Kidney capillary endothelial cell (primary cell): Measurements from ENCODE around the gene GAB2.
A peak's percentile ranks its signal among the peaks of the same experiment; 100 is the strongest.
"Not testable (repeated sequence)": the region's sequence is repeated elsewhere in the genome, so short reads cannot be mapped to it uniquely, and the experiment has no call there.

Source experiments
- DNase-seq: peaks from one replicate; pipeline ENCODE4 v3.0.0-alpha.2; 2018; ENCODE audit warnings: low spot score

Gene GAB2

GRCh38 chr11:78276311-78276710 lies 141.3 kb downstream of the GAB2 start:
- DNase-seq, result no peak

GRCh38 chr11:78274739-78275138 lies 142.9 kb downstream of the GAB2 start:
- no peak for DNase-seq

- DNase-seq, result not testable (repeated sequence)
These were observed 144.9 kb downstream of the GAB2 start for GRCh38 chr11:78272625-78273269.

GRCh38 chr11:78271801-78272200 lies 145.8 kb downstream of the GAB2 start:
- DNase-seq, result not testable (repeated sequence)

- DNase-seq, result no peak
These were observed 146.6 kb downstream of the GAB2 start for GRCh38 chr11:78270971-78271370.

GRCh38 chr11:78269806-78270205 lies 147.8 kb downstream of the GAB2 start:
- no peak for DNase-seq

- DNase-seq, result no peak
These were observed 148.8 kb downstream of the GAB2 start for GRCh38 chr11:78268591-78269410.

GRCh38 chr11:78266451-78266850 lies 151.2 kb downstream of the GAB2 start:
- DNase-seq, result no peak

- no peak for DNase-seq
These were observed 152.3 kb downstream of the GAB2 start for GRCh38 chr11:78265326-78265725.

GRCh38 chr11:78262691-78263090 lies 154.9 kb downstream of the GAB2 start:
- no peak for DNase-seq

- no peak for DNase-seq
These were observed 155.4 kb downstream of the GAB2 start for GRCh38 chr11:78262238-78262637.

- no peak for DNase-seq
These were observed 155.8 kb downstream of the GAB2 start for GRCh38 chr11:78261828-78262227.

GRCh38 chr11:78261367-78261766 lies 156.3 kb downstream of the GAB2 start:
- DNase-seq, result no peak

- no peak for DNase-seq
These were observed 157.7 kb downstream of the GAB2 start for GRCh38 chr11:78259777-78260487.

GRCh38 chr11:78257654-78258053 lies 160.0 kb downstream of the GAB2 start:
- DNase-seq, result no peak

- no peak for DNase-seq
These were observed 160.7 kb downstream of the GAB2 start for GRCh38 chr11:78256962-78257361.

- no peak for DNase-seq
These were observed 161.7 kb downstream of the GAB2 start for GRCh38 chr11:78255919-78256318.

- no peak for DNase-seq
These were observed 163.4 kb downstream of the GAB2 start for GRCh38 chr11:78254268-78254667.

- DNase-seq, result peak; percentile 67
These were observed 163.8 kb downstream of the GAB2 start for GRCh38 chr11:78253797-78254196.

GRCh38 chr11:78251083-78251775 lies 166.4 kb downstream of the GAB2 start:
- DNase-seq, result peak; percentile 24

GRCh38 chr11:78250099-78250498 lies 167.5 kb downstream of the GAB2 start:
- no peak for DNase-seq

GRCh38 chr11:78248903-78249302 lies 168.7 kb downstream of the GAB2 start:
- no peak for DNase-seq
